GM18907 (cell line): ENCODE results near the gene DTHD1.

Experiments
- ATAC-seq: cut with Tn5 transposase; IDR thresholded peaks from one replicate; pipeline ENCODE4 v1.9.1; 2021; ENCODE audit warnings: mild to moderate bottlenecking, moderate library complexity; ENCODE audit not compliant: unreplicated experiment

DTHD1 gene

GRCh38 chr4:36338973-36339372 is 57.6 kb downstream of the DTHD1 start:
- no peak for ATAC-seq

- no peak for ATAC-seq
Measured at GRCh38 chr4:36341936-36342335, 60.5 kb downstream of the DTHD1 start.

GRCh38 chr4:36343501-36344175 is 62.2 kb downstream of the DTHD1 start:
- ATAC-seq: no peak

- peak; percentile 97 for ATAC-seq
Measured at GRCh38 chr4:36348403-36348938, 67.1 kb downstream of the DTHD1 start.

- ATAC-seq: no peak
Measured at GRCh38 chr4:36349938-36350549, 68.6 kb downstream of the DTHD1 start.

- peak; percentile 59 for ATAC-seq
Measured at GRCh38 chr4:36351082-36351666, 69.8 kb downstream of the DTHD1 start.

GRCh38 chr4:36353998-36354397 is 72.6 kb downstream of the DTHD1 start:
- ATAC-seq: no peak

GRCh38 chr4:36358173-36358572 is 76.8 kb downstream of the DTHD1 start:
- no peak for ATAC-seq

- no peak for ATAC-seq
Measured at GRCh38 chr4:36360755-36361154, 79.3 kb downstream of the DTHD1 start.

- ATAC-seq: no peak
Measured at GRCh38 chr4:36363024-36363423, 81.6 kb downstream of the DTHD1 start.

GRCh38 chr4:36374836-36375511 is 93.6 kb downstream of the DTHD1 start:
- ATAC-seq: no peak

- ATAC-seq: peak; percentile 92
Measured at GRCh38 chr4:36385951-36386571, 104.6 kb downstream of the DTHD1 start.

- ATAC-seq: no peak
Measured at GRCh38 chr4:36386691-36387090, 105.3 kb downstream of the DTHD1 start.

GRCh38 chr4:36388710-36389109 is 107.3 kb downstream of the DTHD1 start:
- no peak for ATAC-seq

- ATAC-seq: no peak
Measured at GRCh38 chr4:36391411-36391810, 110.0 kb downstream of the DTHD1 start.

- no peak for ATAC-seq
Measured at GRCh38 chr4:36392024-36392423, 110.6 kb downstream of the DTHD1 start.

- ATAC-seq: no peak
Measured at GRCh38 chr4:36392916-36393315, 111.5 kb downstream of the DTHD1 start.
